ENCODE results near the gene TM9SF1. TPM values are rescaled to one million over a fixed set of nuclear protein-coding genes. Genes with fewer than 3 reads are reported as not detected.

TM9SF1 gene
- polyA plus RNA-seq = 10 to 100 TPM; 31.0 to 60.5 (median 42.4) TPM

- H3K27me3 Mint-ChIP-seq (ENCODE audit: low read depth in 3 of 3) = peaks cover 19 to 33% (median 22%) of the 10 kb centered on the region in 3 donors
- peak within 1 kb of the TSS; percentile 87 to 95 (median 93) for H3K4me3 Mint-ChIP-seq
- H3K27ac Mint-ChIP-seq = peak within 1 kb of the TSS; percentile 97 to 100 (median 99)
- H3K36me3 Mint-ChIP-seq = peaks cover 9 to 23% (median 17%) of the 10 kb centered on the region in 3 donors
- DNase-seq = peak; percentile 95 to 96 (median 96)
- peaks cover 44 to 58% of the 10 kb centered on the region in 2 donors for H3K4me1 Mint-ChIP-seq
- no peaks in the 10 kb centered on the region for H3K9me3 Mint-ChIP-seq
Observed at GRCh38 chr14:24195186-24196070, at the start of gene TM9SF1. TM9SF1 (minus strand) TSS chr14:24195441; CDS start chr14:24195019, 422 bp downstream.

- Mint-ChIP-seq H3K27ac (peak overlapping the region; percentile 97 to 99 (median 99)), H3K4me1 (peaks cover 70 to 81% of the 10 kb centered on the region in 2 donors)
- DNase-seq = no peak
Observed at GRCh38 chr14:24243336-24243836, 48.1 kb upstream of the TM9SF1 start.

GRCh38 chr14:24241829-24242443, 46.7 kb upstream of the TM9SF1 start:
- no peaks in the 10 kb centered on the region for H3K9me3 Mint-ChIP-seq
- peak overlapping the region; percentile 88 to 99 (median 98) for H3K4me3 Mint-ChIP-seq
- H3K27ac Mint-ChIP-seq = peak overlapping the region; percentile 97 to 99 (median 99)
- peaks cover 6 to 21% (median 16%) of the 10 kb centered on the region in 3 donors for H3K27me3 Mint-ChIP-seq (ENCODE audit: low read depth in 3 of 3)
- H3K4me1 Mint-ChIP-seq = peaks cover 67 to 83% of the 10 kb centered on the region in 2 donors
- peak; percentile 95 to 97 (median 96) for DNase-seq
- peaks cover 0 to 30% (median 24%) of the 10 kb centered on the region in 3 donors for H3K36me3 Mint-ChIP-seq

More at GRCh38 chr14:24243336-24243836, 48.1 kb upstream of the TM9SF1 start:
- Mint-ChIP-seq H3K9me3 (no peaks in the 10 kb centered on the region), H3K27me3 (ENCODE audit: low read depth in 3 of 3) (peaks cover 6 to 22% (median 20%) of the 10 kb centered on the region in 3 donors), H3K4me3 (peak overlapping the region; percentile 88 to 99 (median 98)), H3K36me3 (peaks cover 0 to 15% (median 9%) of the 10 kb centered on the region in 3 donors)

- Mint-ChIP-seq H3K4me1 (peaks cover 68 to 88% of the 10 kb centered on the region in 2 donors), H3K9me3 (no peaks in the 10 kb centered on the region), H3K36me3 (peaks cover 0 to 40% (median 26%) of the 10 kb centered on the region in 3 donors), H3K4me3 (peak overlapping the region; percentile 59 to 98 (median 95)), H3K27ac (peak overlapping the region; percentile 56 to 99 (median 87)), H3K27me3 (ENCODE audit: low read depth in 3 of 3) (peaks cover 6 to 22% (median 16%) of the 10 kb centered on the region in 3 donors)
- no peak for DNase-seq
Observed at GRCh38 chr14:24240110-24240918, 45.1 kb upstream of the TM9SF1 start.

- Mint-ChIP-seq H3K4me1 (peaks cover 69 to 93% of the 10 kb centered on the region in 2 donors), H3K27ac (peak overlapping the region; percentile 56 to 97 (median 77)), H3K36me3 (peaks cover 0 to 40% (median 26%) of the 10 kb centered on the region in 3 donors), H3K9me3 (no peaks in the 10 kb centered on the region), H3K4me3 (no peak overlapping the region), H3K27me3 (ENCODE audit: low read depth in 3 of 3) (peaks cover 6 to 26% (median 12%) of the 10 kb centered on the region in 3 donors)
- no peak for DNase-seq
Observed at GRCh38 chr14:24238527-24239037, 43.3 kb upstream of the TM9SF1 start.

- Mint-ChIP-seq H3K9me3 (no peaks in the 10 kb centered on the region), H3K36me3 (peaks cover 0 to 40% (median 26%) of the 10 kb centered on the region in 3 donors), H3K27me3 (ENCODE audit: low read depth in 3 of 3) (peaks cover 6 to 25% (median 10%) of the 10 kb centered on the region in 3 donors), H3K27ac (peak overlapping the region; percentile 58 to 97 (median 74)), H3K4me1 (peaks cover 69 to 93% of the 10 kb centered on the region in 2 donors), H3K4me3 (no peak overlapping the region)
- DNase-seq = no peak
Observed at GRCh38 chr14:24238123-24238522, 42.9 kb upstream of the TM9SF1 start.

- H3K4me3 Mint-ChIP-seq = no peak overlapping the region
- peaks cover 0 to 40% (median 26%) of the 10 kb centered on the region in 3 donors for H3K36me3 Mint-ChIP-seq
- peak overlapping the region; percentile 18 to 97 (median 73) for H3K27ac Mint-ChIP-seq
- DNase-seq = no peak
- no peaks in the 10 kb centered on the region for H3K9me3 Mint-ChIP-seq
- H3K27me3 Mint-ChIP-seq (ENCODE audit: low read depth in 3 of 3) = peaks cover 4 to 21% (median 7%) of the 10 kb centered on the region in 3 donors
- peaks cover 69 to 92% of the 10 kb centered on the region in 2 donors for H3K4me1 Mint-ChIP-seq
Observed at GRCh38 chr14:24237463-24237955, 42.3 kb upstream of the TM9SF1 start.

- Mint-ChIP-seq H3K27me3 (ENCODE audit: low read depth in 3 of 3) (peaks cover 2 to 17% (median 4%) of the 10 kb centered on the region in 3 donors), H3K36me3 (peaks cover 0 to 40% (median 27%) of the 10 kb centered on the region in 3 donors), H3K4me1 (peaks cover 67 to 91% of the 10 kb centered on the region in 2 donors), H3K4me3 (no peak overlapping the region), H3K9me3 (no peaks in the 10 kb centered on the region), H3K27ac (peak overlapping the region; percentile 18 to 97 (median 73))
- no peak for DNase-seq
Observed at GRCh38 chr14:24236689-24237462, 41.6 kb upstream of the TM9SF1 start.

- no peaks in the 10 kb centered on the region for H3K9me3 Mint-ChIP-seq
- H3K4me3 Mint-ChIP-seq = no peak overlapping the region
- peaks cover 69 to 90% of the 10 kb centered on the region in 2 donors for H3K4me1 Mint-ChIP-seq
Observed at GRCh38 chr14:24235804-24236688, 40.8 kb upstream of the TM9SF1 start.

GRCh38 chr14:24234095-24235005, 39.1 kb upstream of the TM9SF1 start:
- Mint-ChIP-seq H3K4me1 (peaks cover 56 to 76% of the 10 kb centered on the region in 2 donors), H3K36me3 (peaks cover 0 to 29% (median 27%) of the 10 kb centered on the region in 3 donors), H3K4me3 (peak overlapping the region; percentile 11 to 99 (median 98)), H3K27me3 (ENCODE audit: low read depth in 3 of 3) (peaks cover 0 to 12% (median 0%) of the 10 kb centered on the region in 3 donors), H3K9me3 (no peaks in the 10 kb centered on the region), H3K27ac (peak overlapping the region; percentile 22 to 94 (median 64))
- no peak for DNase-seq

More at GRCh38 chr14:24235804-24236688, 40.8 kb upstream of the TM9SF1 start:
- peaks cover 2 to 15% (median 2%) of the 10 kb centered on the region in 3 donors for H3K27me3 Mint-ChIP-seq (ENCODE audit: low read depth in 3 of 3)
- H3K27ac Mint-ChIP-seq = peak overlapping the region; percentile 38 to 83 (median 48)
- no peak for DNase-seq
- H3K36me3 Mint-ChIP-seq = peaks cover 0 to 39% (median 27%) of the 10 kb centered on the region in 3 donors

Data from immature natural killer cell (primary cell).